ENCODE data around the gene DCUN1D1. TPM values are rescaled to one million over a fixed set of nuclear protein-coding genes. Genes with fewer than 3 reads are reported as not detected.

Gene DCUN1D1
- total RNA-seq, 3 donors from 2014 or later (not counting 1 experiment from before 2014, with no cell fraction given), result 46.5 to 62.0 (median 51.7) TPM

GRCh38 chr3:182979103-182979673 is 1.1 kb downstream of the DCUN1D1 start:
- Mint-ChIP-seq H3K27me3 (ENCODE audit: low read depth in 2 of 2) (no peaks in the 10 kb centered on the region), H3K4me1 (peaks cover 19 to 39% of the 10 kb centered on the region in 2 donors), H3K9me3 (no peaks in the 10 kb centered on the region), H3K36me3 (no peaks in the 10 kb centered on the region), H3K4me3 (peak overlapping the region; percentile 95), H3K27ac (peak overlapping the region in 1 of 2 donors; percentile 86)
- intact Hi-C loops (cut with micrococcal nuclease), result no loop called here
- ATAC-seq (no peak), DNase-seq (peak in 1 of 2 donors; percentile 28)
- TF ChIP-seq, protein P1, sequence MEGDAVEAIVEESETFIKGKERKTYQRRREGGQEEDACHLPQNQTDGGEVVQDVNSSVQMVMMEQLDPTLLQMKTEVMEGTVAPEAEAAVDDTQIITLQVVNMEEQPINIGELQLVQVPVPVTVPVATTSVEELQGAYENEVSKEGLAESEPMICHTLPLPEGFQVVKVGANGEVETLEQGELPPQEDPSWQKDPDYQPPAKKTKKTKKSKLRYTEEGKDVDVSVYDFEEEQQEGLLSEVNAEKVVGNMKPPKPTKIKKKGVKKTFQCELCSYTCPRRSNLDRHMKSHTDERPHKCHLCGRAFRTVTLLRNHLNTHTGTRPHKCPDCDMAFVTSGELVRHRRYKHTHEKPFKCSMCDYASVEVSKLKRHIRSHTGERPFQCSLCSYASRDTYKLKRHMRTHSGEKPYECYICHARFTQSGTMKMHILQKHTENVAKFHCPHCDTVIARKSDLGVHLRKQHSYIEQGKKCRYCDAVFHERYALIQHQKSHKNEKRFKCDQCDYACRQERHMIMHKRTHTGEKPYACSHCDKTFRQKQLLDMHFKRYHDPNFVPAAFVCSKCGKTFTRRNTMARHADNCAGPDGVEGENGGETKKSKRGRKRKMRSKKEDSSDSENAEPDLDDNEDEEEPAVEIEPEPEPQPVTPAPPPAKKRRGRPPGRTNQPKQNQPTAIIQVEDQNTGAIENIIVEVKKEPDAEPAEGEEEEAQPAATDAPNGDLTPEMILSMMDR (IDR thresholded peaks at IDR 0.05), result no peak
- Histone ChIP-seq H3K4me3 (ENCODE audit: low read length) (peak overlapping the region; percentile 94), H3K27me3 (ENCODE audit: control insufficient read depth, insufficient read depth, low read length) (no peaks in the 10 kb centered on the region), H3K27ac (ENCODE audit: low read length) (peak overlapping the region; percentile 42), H3K4me1 (ENCODE audit: control insufficient read depth, insufficient read depth, low read length) (peaks cover 21% of the 10 kb centered on the region), H3K9me3 (ENCODE audit: control insufficient read depth, insufficient read depth, low read length) (no peaks in the 10 kb centered on the region), H3K36me3 (ENCODE audit: control insufficient read depth, insufficient read depth, low read length) (no peaks in the 10 kb centered on the region)
- 8% methylated on average over 10 of the region's 10 CpGs for WGBS (ENCODE audit: insufficient coverage)

- no peak for DNase-seq
Observed at GRCh38 chr3:182978387-182978786, 2.0 kb downstream of the DCUN1D1 start.

DNA sequence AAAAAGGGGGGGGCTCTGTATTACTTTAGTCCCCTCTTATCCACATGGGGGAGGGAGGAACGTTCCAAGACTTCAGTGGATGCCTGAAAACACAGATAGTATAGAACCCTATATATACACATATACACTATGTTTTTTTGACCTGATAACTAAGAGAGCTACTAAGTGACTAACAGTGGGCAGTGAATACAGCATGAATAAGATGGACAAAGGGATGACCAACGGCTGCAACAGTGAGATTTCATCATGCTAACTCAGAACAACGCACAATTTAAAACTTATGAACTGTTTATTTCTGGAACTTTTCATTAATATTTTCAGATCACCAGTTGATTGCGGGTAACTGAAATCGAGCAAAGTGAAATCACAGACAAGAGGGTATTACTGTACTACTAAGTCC is 7.3 kb downstream of the DCUN1D1 start:
- WGBS (ENCODE audit: insufficient coverage), result 100% methylated on average over 4 of the region's 5 CpGs
- Mint-ChIP-seq H3K27ac (no peak overlapping the region), H3K4me3 (no peak overlapping the region), H3K9me3 (no peaks in the 10 kb centered on the region), H3K36me3 (no peaks in the 10 kb centered on the region), H3K4me1 (peaks cover 8 to 24% of the 10 kb centered on the region in 2 donors), H3K27me3 (ENCODE audit: low read depth in 2 of 2) (no peaks in the 10 kb centered on the region)
- Histone ChIP-seq H3K36me3 (ENCODE audit: control insufficient read depth, insufficient read depth, low read length) (no peaks in the 10 kb centered on the region), H3K4me3 (ENCODE audit: low read length) (no peak overlapping the region), H3K27me3 (ENCODE audit: control insufficient read depth, insufficient read depth, low read length) (no peaks in the 10 kb centered on the region), H3K27ac (ENCODE audit: low read length) (no peak overlapping the region), H3K4me1 (ENCODE audit: control insufficient read depth, insufficient read depth, low read length) (peaks cover 5% of the 10 kb centered on the region), H3K9me3 (ENCODE audit: control insufficient read depth, insufficient read depth, low read length) (peaks cover under 1% of the 10 kb centered on the region)
- DNase-seq (no peak), ATAC-seq (no peak)
- intact Hi-C loops (cut with micrococcal nuclease), result no loop called here
- TF ChIP-seq, protein P1 (IDR thresholded peaks at IDR 0.05), result no peak

More at GRCh38 chr3:182978387-182978786, 2.0 kb downstream of the DCUN1D1 start:
- no peak overlapping the region for H3K4me3 ChIP-seq (ENCODE audit: low read length)
- intact Hi-C loops (cut with micrococcal nuclease), result no loop called here
- H3K36me3 ChIP-seq (ENCODE audit: control insufficient read depth, insufficient read depth, low read length), result no peaks in the 10 kb centered on the region
- H3K27ac ChIP-seq (ENCODE audit: low read length), result no peak overlapping the region
- no peaks in the 10 kb centered on the region for H3K9me3 ChIP-seq (ENCODE audit: control insufficient read depth, insufficient read depth, low read length)
- no peaks in the 10 kb centered on the region for H3K9me3 Mint-ChIP-seq
- TF ChIP-seq, protein P1 (IDR thresholded peaks at IDR 0.05), result no peak
- peak overlapping the region in 1 of 2 donors; percentile 86 for H3K27ac Mint-ChIP-seq
- WGBS (ENCODE audit: insufficient coverage), result 88% methylated on average over 5 of the region's 5 CpGs
- no peaks in the 10 kb centered on the region for H3K27me3 ChIP-seq (ENCODE audit: control insufficient read depth, insufficient read depth, low read length)
- no peak for ATAC-seq
- no peaks in the 10 kb centered on the region for H3K36me3 Mint-ChIP-seq
- peaks cover 21% of the 10 kb centered on the region for H3K4me1 ChIP-seq (ENCODE audit: control insufficient read depth, insufficient read depth, low read length)
- peaks cover 19 to 39% of the 10 kb centered on the region in 2 donors for H3K4me1 Mint-ChIP-seq
- H3K4me3 Mint-ChIP-seq, result peak overlapping the region; percentile 95
- H3K27me3 Mint-ChIP-seq (ENCODE audit: low read depth in 2 of 2), result no peaks in the 10 kb centered on the region

DNA sequence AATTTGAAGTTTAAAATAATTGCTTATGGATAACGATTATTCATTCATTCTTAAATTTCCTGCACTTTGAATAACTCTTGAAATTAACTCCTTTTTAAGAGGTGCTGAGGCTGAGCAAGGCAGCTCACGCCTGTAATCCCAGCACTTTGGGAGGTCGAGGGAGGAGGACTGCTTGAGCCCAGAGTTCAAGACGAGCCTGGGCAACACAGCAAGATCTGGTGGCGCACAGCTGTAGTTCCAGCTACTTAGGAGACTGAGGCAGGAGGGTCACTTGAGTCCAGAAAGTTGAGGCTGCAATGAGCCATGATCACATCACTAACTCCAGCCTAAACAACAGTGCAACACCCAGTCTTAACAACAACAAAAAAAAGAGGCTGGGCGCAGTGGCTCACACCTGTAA is 8.0 kb downstream of the DCUN1D1 start:
- TF ChIP-seq, protein P1 (IDR thresholded peaks at IDR 0.05), result no peak
- intact Hi-C loops (cut with micrococcal nuclease), result no loop called here
- peaks cover 15 to 31% of the 10 kb centered on the region in 2 donors for H3K4me1 Mint-ChIP-seq
- no peaks in the 10 kb centered on the region for H3K9me3 Mint-ChIP-seq
- Histone ChIP-seq H3K36me3 (ENCODE audit: control insufficient read depth, insufficient read depth, low read length) (no peaks in the 10 kb centered on the region), H3K4me1 (ENCODE audit: control insufficient read depth, insufficient read depth, low read length) (peaks cover 8% of the 10 kb centered on the region), H3K27ac (ENCODE audit: low read length) (no peak overlapping the region), H3K4me3 (ENCODE audit: low read length) (no peak overlapping the region), H3K27me3 (ENCODE audit: control insufficient read depth, insufficient read depth, low read length) (no peaks in the 10 kb centered on the region), H3K9me3 (ENCODE audit: control insufficient read depth, insufficient read depth, low read length) (peaks cover 4% of the 10 kb centered on the region)
- no peak overlapping the region for H3K4me3 Mint-ChIP-seq
- DNase-seq (no peak), ATAC-seq (no peak)
- WGBS (ENCODE audit: insufficient coverage), result 94% methylated on average over 5 of the region's 6 CpGs
- H3K27ac Mint-ChIP-seq, result peak overlapping the region in 1 of 2 donors; percentile 18
- no peaks in the 10 kb centered on the region for H3K27me3 Mint-ChIP-seq (ENCODE audit: low read depth in 2 of 2)
- H3K36me3 Mint-ChIP-seq, result no peaks in the 10 kb centered on the region

Measured in natural killer cell (primary cell).